HEK293 (cell line): ENCODE data around the gene PROK1.

ENCODE experiments used
- CTCF ChIA-PET: fragments of 350-600 bp; formaldehyde crosslinking; extraction: SDS; loops from one replicate; lab custom pipeline; 2021; ENCODE audit warnings: antibody characterized with exemption; lab: Yijun Ruan, JAX
- POLR2A ChIA-PET: fragments of 300-600 bp; formaldehyde crosslinking; extraction: SDS; loops from one replicate; lab custom pipeline; 2020; ENCODE audit warnings: antibody characterized with exemption, inconsistent platforms; lab: Yijun Ruan, JAX
- H3K27ac ChIP-seq: fragments of 200-500 bp; sonication (Bioruptor generic); 2 replicates; pipeline ENCODE4 v1.5.1; 2014; ENCODE audit warnings: low read depth, low read length, control low read depth, inconsistent platforms; ENCODE audit errors: extremely low read depth
- H3K36me3 ChIP-seq, 2 experiments: fragments of 200-500 bp in 1 of 2; sonication (Bioruptor generic) in 1 of 2; 1 replicate in 1 of 2; 2 replicates in 1 of 2; pipeline ENCODE4 v1.5.1; 2014 to 2017; ENCODE audit warnings: inconsistent platforms in 2 of 2, low read length in 2 of 2; ENCODE audit not compliant: control insufficient read depth in 2 of 2, insufficient read depth in 1 of 2
- H3K4me1 ChIP-seq: fragments of 200-500 bp; sonication (Bioruptor generic); 2 replicates; pipeline ENCODE4 v1.5.1; 2014; ENCODE audit warnings: mild to moderate bottlenecking, low read length, inconsistent platforms; ENCODE audit not compliant: control insufficient read depth, insufficient read depth
- H3K4me3 ChIP-seq: 2 replicates; pipeline ENCODE4 v1.5.1; 2011; ENCODE audit warnings: low read depth, mild to moderate bottlenecking, control low read depth, low read length, moderate library complexity
- H3K9me3 ChIP-seq: fragments of 200-500 bp; sonication (Bioruptor generic); 2 replicates; pipeline ENCODE4 v1.5.1; 2014; ENCODE audit warnings: low read depth, low read length, inconsistent platforms; ENCODE audit not compliant: control insufficient read depth, insufficient read depth
- FEZF1 ChIP-seq: fragments of 450-650 bp; formaldehyde crosslinking; IDR thresholded peaks from 2 replicates; pipeline ENCODE4 v1.5.1; 2016; ENCODE audit warnings: missing biosample characterization, missing genetic modification characterization
- HOXD13 ChIP-seq: sonication (generic); formaldehyde crosslinking; IDR thresholded peaks from 2 replicates; pipeline ENCODE4 v1.8.0; 2022; ENCODE audit warnings: missing genetic modification reagents, borderline replicate concordance
- SCRT2 ChIP-seq: fragments of 450-650 bp; formaldehyde crosslinking; IDR thresholded peaks from 2 replicates; pipeline ENCODE4 v1.5.1; 2016; ENCODE audit warnings: missing biosample characterization, missing genetic modification characterization
- ZBTB21 ChIP-seq: fragments of 450-650 bp; formaldehyde crosslinking; IDR thresholded peaks from 2 replicates; pipeline ENCODE4 v1.5.1; 2017; ENCODE audit warnings: missing biosample characterization, missing genetic modification characterization
- ZBTB49 ChIP-seq: fragments of 450-650 bp; formaldehyde crosslinking; IDR thresholded peaks from 2 replicates; pipeline ENCODE4 v1.5.1; 2016; ENCODE audit warnings: missing biosample characterization, missing genetic modification characterization, low read depth
- ZBTB8A ChIP-seq: fragments of 450-650 bp; formaldehyde crosslinking; IDR thresholded peaks from 2 replicates; pipeline ENCODE4 v1.5.1; 2016; ENCODE audit warnings: missing biosample characterization, missing genetic modification characterization
- ZNF174 ChIP-seq: fragments of 450-650 bp; formaldehyde crosslinking; IDR thresholded peaks from 2 replicates; pipeline ENCODE4 v1.5.0; 2017; ENCODE audit warnings: missing biosample characterization, mild to moderate bottlenecking, missing genetic modification characterization
- ZNF23 ChIP-seq: fragments of 450-650 bp; formaldehyde crosslinking; IDR thresholded peaks from 2 replicates; pipeline ENCODE4 v1.5.1; 2016; ENCODE audit warnings: missing biosample characterization, missing genetic modification characterization, borderline replicate concordance
- ZNF239 ChIP-seq: fragments of 450-650 bp; formaldehyde crosslinking; IDR thresholded peaks from 2 replicates; pipeline ENCODE4 v1.5.1; 2016; ENCODE audit warnings: missing biosample characterization, missing genetic modification characterization
- ZNF24 ChIP-seq: fragments of 450-650 bp; formaldehyde crosslinking; IDR thresholded peaks from 2 replicates; pipeline ENCODE4 v1.5.1; 2016; ENCODE audit warnings: missing biosample characterization, missing genetic modification characterization
- ZNF558 ChIP-seq: fragments of 450-650 bp; formaldehyde crosslinking; IDR thresholded peaks from 2 replicates; pipeline ENCODE4 v1.5.1; 2016; ENCODE audit warnings: missing biosample characterization, missing genetic modification characterization
- ZSCAN30 ChIP-seq: fragments of 450-650 bp; IDR thresholded peaks from 2 replicates; pipeline ENCODE4 v1.5.1; 2018; ENCODE audit warnings: missing biosample characterization, mild to moderate bottlenecking, missing genetic modification characterization, moderate library complexity
- ZXDB ChIP-seq: fragments of 450-650 bp; formaldehyde crosslinking; IDR thresholded peaks from 2 replicates; pipeline ENCODE4 v1.5.1; 2016; ENCODE audit warnings: missing biosample characterization, missing genetic modification characterization
- TF ChIP-seq, protein P1 (sequence below): fragments of 450-650 bp; formaldehyde crosslinking; IDR thresholded peaks from 2 replicates; pipeline ENCODE4 v1.5.1; 2016; ENCODE audit warnings: missing biosample characterization, missing genetic modification characterization
- TF ChIP-seq, protein P2 (sequence below): fragments of 450-650 bp; formaldehyde crosslinking; IDR thresholded peaks from 2 replicates; pipeline ENCODE4 v1.5.1; 2016; ENCODE audit warnings: missing biosample characterization, missing genetic modification characterization
- TF ChIP-seq, protein P3 (sequence below): fragments of 450-650 bp; formaldehyde crosslinking; IDR thresholded peaks from 2 replicates; pipeline ENCODE4 v1.5.1; 2016; ENCODE audit warnings: missing biosample characterization, missing genetic modification characterization
- TF ChIP-seq, protein P4 (sequence below): fragments of 450-650 bp; formaldehyde crosslinking; IDR thresholded peaks from 2 replicates; pipeline ENCODE4 v1.5.1; 2016; ENCODE audit warnings: missing biosample characterization, missing genetic modification characterization, borderline replicate concordance

Gene PROK1

GRCh38 chr1:110505596-110505995 is 54.6 kb downstream of the PROK1 start (continued):
- TF ChIP-seq, protein P1, sequence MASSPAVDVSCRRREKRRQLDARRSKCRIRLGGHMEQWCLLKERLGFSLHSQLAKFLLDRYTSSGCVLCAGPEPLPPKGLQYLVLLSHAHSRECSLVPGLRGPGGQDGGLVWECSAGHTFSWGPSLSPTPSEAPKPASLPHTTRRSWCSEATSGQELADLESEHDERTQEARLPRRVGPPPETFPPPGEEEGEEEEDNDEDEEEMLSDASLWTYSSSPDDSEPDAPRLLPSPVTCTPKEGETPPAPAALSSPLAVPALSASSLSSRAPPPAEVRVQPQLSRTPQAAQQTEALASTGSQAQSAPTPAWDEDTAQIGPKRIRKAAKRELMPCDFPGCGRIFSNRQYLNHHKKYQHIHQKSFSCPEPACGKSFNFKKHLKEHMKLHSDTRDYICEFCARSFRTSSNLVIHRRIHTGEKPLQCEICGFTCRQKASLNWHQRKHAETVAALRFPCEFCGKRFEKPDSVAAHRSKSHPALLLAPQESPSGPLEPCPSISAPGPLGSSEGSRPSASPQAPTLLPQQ (tag by site-specific recombination) = no peak
- no peak for TF ChIP-seq ZXDB
- no peak for TF ChIP-seq ZNF23 (tag by site-specific recombination)
- TF ChIP-seq FEZF1 (tag by site-specific recombination) = no peak

DNA sequence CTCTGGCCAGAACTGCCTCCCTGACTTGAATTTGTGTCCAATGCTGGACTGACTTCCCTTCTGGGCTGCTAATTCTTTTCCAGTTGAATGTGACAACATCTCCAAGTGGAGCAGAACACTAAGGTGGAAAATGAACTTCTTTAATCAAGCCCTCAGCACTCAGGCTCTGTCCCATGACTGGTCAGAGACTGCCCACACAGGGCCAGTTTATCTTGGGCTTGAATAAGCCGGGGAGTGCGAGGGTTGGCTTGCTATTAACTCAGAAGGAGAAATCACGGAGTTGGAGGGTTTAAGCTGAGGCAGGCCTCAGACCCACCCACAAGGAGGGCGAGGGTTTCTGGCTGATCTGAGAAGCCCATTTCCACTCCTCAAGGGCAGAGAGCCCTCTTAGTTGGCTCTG is 55.6 kb downstream of the PROK1 start:
- Histone ChIP-seq H3K36me3 (no peaks in the 10 kb centered on the region), H3K4me3 (no peak overlapping the region), H3K4me1 (no peaks in the 10 kb centered on the region), H3K9me3 (no peaks in the 10 kb centered on the region), H3K27ac (no peak overlapping the region)
- POLR2A ChIA-PET = no interaction called here
- TF ChIP-seq ZNF558 (tag by site-specific recombination) = no peak
- no peak for TF ChIP-seq ZBTB8A (tag by site-specific recombination)
- TF ChIP-seq, protein P2, sequence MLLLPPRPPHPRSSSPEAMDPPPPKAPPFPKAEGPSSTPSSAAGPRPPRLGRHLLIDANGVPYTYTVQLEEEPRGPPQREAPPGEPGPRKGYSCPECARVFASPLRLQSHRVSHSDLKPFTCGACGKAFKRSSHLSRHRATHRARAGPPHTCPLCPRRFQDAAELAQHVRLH = no peak
- no peak for TF ChIP-seq ZBTB21 (tag by site-specific recombination)
- TF ChIP-seq ZNF174 (tag by site-specific recombination) = no peak
- TF ChIP-seq ZSCAN30 (tag by site-specific recombination) = no peak
- TF ChIP-seq ZNF24 = no peak
- TF ChIP-seq ZXDB = no peak
- no peak for TF ChIP-seq HOXD13
- TF ChIP-seq, protein P3, sequence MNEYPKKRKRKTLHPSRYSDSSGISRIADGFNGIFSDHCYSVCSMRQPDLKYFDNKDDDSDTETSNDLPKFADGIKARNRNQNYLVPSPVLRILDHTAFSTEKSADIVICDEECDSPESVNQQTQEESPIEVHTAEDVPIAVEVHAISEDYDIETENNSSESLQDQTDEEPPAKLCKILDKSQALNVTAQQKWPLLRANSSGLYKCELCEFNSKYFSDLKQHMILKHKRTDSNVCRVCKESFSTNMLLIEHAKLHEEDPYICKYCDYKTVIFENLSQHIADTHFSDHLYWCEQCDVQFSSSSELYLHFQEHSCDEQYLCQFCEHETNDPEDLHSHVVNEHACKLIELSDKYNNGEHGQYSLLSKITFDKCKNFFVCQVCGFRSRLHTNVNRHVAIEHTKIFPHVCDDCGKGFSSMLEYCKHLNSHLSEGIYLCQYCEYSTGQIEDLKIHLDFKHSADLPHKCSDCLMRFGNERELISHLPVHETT (tag by site-specific recombination) = no peak
- no peak for TF ChIP-seq ZBTB49 (tag by site-specific recombination)
- TF ChIP-seq, protein P4, sequence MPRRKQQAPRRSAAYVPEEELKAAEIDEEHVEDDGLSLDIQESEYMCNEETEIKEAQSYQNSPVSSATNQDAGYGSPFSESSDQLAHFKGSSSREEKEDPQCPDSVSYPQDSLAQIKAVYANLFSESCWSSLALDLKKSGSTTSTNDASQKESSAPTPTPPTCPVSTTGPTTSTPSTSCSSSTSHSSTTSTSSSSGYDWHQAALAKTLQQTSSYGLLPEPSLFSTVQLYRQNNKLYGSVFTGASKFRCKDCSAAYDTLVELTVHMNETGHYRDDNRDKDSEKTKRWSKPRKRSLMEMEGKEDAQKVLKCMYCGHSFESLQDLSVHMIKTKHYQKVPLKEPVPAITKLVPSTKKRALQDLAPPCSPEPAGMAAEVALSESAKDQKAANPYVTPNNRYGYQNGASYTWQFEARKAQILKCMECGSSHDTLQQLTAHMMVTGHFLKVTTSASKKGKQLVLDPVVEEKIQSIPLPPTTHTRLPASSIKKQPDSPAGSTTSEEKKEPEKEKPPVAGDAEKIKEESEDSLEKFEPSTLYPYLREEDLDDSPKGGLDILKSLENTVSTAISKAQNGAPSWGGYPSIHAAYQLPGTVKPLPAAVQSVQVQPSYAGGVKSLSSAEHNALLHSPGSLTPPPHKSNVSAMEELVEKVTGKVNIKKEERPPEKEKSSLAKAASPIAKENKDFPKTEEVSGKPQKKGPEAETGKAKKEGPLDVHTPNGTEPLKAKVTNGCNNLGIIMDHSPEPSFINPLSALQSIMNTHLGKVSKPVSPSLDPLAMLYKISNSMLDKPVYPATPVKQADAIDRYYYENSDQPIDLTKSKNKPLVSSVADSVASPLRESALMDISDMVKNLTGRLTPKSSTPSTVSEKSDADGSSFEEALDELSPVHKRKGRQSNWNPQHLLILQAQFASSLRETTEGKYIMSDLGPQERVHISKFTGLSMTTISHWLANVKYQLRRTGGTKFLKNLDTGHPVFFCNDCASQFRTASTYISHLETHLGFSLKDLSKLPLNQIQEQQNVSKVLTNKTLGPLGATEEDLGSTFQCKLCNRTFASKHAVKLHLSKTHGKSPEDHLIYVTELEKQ (tag by site-specific recombination) = no peak
- no peak for TF ChIP-seq ZNF239 (tag by site-specific recombination)
- TF ChIP-seq SCRT2 (tag by site-specific recombination) = no peak
- CTCF ChIA-PET = interaction anchor here (0.7 to 3.1 kb wide), 3 partner anchors 9 to 19 kb away, joined by 3 to 19 read pairs (median 5); no protein-coding TSS in a partner anchor
